T-helper 2 cell treated with Interferon-gamma antibody and Interleukin-4, amounts not matched to agents 100 ng/mL and 5 ng/mL, for 36 hours (primary cell): Measurements from ENCODE around the gene SPSB4. TPM values are rescaled to one million over a fixed set of nuclear protein-coding genes. Genes with fewer than 3 reads are reported as not detected.

Source experiments
- intact Hi-C: fragments of 100-400 bp; cut with micrococcal nuclease; formaldehyde crosslinking; loops from one replicate; pipeline ENCODE4 v1.15.1; 2023
- total RNA-seq: library from RNA; stranded (reverse); gene quantifications from 2 replicates; pipeline ENCODE4 v1.2.3, GENCODE V29; 2022

Gene SPSB4
- total RNA-seq, 1 donor from 2014 or later: not detected

DNA sequence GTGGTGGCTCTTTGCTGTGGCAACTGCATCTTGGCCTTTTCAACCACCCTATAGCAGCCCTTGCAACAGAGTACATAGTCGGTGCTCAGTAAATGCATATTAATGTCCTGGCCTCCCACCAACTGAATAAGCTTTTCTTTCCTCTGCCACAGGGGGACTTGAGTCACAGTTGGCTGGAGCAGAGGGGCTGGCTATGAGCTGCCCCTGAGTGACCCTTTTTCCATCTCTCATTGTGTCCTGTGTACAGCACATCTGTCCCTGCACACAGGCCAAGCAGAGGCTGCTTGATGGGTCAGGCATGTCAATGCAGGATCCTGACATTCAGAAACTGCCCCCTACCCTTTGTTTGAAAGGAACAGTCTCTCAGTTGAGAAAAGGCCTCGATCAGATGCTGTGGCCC is 22.4 kb downstream of the SPSB4 start:
- intact Hi-C loops: no loop called here

DNA sequence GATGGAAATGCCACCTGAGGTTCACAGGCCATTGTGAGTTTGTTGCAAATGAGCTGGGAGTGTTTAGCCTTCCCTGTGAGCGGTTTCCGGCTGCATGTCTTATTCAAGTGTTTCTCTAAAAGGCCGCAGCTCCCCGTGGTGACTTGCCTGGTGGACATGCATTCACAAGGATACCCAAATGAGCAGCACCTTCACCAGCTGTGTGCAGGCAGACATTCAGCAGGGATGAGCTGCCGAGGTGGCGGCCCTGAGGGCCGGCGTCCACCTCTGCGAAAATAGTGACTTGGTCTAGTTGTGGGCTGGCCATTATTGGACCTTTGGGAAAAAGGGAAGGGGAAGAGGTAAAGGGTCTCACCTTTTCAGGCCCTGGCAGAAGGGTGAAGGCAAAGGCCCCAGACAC is 23.4 kb downstream of the SPSB4 start:
- intact Hi-C loops: no loop called here

DNA sequence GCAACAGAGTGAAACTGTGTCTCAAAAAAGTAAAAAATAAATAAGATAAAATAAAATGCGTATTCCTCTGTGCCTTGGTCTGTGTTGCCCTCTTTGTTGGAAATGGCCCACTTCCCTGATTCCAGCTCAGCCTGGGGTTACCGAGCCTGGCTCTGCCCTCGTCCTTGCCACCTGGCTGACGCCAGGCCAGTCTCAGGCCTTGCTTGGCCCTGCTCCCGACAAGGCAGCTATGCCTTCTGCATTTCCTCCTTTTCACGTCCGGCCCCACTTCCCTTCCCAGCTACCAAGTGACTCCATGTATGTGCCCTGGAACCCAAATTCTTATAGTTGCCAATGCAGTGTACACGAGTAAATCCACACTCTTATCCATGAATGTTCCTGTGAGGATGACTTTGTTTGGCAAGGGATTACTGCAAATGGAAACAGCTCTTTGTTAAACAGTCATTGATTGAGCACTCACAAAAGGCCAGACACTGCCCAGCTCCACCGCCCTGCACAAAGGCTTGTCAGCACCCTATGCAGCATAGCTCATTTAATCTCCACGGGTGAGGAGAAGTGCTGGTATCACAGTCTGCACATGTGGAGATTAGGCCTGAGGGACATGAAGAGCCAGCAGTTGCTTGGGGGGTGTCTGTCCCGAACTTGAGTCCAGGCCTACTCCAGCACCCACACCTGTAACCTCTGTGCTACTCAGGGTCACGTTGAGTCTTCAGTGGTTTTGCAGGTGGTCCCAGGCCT is 25.1 kb downstream of the SPSB4 start:
- intact Hi-C loops: no loop called here

DNA sequence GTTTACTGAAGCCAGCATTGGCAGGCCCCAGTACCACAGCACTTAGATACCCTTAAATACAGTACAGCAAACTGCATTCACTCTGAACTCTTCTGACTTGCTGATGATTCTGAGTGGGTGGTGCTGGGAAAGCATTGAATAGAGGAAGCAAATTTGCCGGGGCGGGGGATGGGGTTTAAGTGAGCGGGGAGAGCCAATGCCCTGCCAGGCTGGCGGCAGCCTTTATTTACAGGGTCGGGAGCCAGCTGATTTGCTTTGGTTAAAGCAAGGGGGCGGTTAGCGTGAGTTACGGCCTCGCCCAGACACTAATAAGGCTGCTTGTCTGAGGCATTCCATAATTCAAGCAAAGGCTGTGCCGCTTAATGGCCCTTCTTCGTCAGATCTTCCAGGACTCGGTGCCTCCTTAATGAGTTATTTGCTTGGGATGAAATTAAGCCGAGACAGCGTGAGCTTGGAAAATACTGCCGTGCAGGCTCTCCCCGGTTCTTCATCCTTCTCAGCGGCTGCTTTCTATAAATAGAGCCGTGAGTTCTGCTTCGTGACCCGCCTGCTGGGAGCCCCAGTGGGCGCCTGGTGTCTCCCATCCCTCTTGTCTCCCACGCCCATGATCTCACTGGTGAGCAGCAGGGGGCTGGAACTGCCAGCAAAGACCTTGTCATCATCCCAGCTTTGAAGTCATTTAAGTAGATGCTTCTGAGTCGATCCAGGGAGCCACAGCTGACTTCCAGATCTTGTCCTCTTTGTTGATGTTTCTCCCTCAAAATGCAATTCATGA is 25.8 kb downstream of the SPSB4 start:
- intact Hi-C loops: no loop called here

DNA sequence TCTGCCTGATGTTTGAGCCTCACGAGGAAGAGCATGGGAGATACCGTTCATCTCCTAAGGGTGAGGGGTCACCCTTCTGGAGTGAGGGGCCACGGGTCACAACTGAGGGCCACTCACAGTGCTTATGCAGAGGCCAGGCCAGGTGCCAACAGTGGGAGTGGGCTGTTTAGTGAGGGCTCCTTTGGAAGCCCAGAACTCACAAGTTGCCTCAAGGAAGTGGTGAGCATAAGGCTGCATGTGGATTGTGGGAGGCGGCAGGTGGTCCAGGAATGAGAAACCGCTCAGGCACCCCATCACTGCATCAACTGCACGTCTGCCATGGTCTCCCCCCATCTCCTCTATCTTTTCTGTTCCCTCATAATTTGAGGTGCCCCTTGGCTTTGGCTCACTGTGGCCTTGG is 26.5 kb downstream of the SPSB4 start:
- intact Hi-C loops: no loop called here

DNA sequence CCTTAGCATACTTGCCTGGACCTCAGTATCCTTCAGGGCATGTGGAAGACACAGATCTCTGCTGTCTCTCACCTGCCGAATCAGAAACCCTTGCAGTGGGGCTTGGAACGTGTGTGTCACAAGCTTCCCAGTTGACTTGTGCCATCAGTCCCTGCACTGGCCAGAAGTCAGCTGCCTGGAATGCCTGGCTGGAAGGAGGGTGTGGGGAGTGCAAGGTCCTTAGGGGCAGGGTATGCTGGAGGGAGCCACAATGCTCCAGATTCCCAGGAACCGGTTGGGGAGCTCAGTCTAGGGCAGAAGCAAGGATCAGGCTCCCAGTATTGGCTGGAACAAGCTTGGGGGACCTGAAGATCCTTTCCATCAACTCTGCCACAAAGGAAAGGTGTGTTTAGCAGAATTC is 27.1 kb downstream of the SPSB4 start:
- intact Hi-C loops: no loop called here

DNA sequence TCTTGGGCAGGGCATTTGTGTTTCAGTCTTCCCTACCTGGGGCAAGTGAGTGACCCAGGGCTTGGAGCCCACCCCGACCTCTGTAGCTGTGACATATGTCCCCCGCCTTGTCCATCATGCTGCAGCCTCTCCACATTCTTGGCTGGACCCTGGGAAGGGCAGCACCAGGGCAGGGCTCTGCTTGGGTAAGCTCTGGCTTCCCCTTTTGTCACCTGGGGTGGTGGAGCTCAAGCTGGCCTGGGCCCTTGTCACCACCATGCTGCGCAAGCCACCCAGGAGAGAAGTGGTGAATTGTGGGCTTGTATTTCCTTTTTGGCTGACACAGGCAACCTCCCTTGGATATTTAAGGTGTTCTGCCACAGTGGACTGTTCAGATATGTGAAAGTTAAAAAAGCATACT is 29.3 kb downstream of the SPSB4 start:
- intact Hi-C loops: no loop called here

DNA sequence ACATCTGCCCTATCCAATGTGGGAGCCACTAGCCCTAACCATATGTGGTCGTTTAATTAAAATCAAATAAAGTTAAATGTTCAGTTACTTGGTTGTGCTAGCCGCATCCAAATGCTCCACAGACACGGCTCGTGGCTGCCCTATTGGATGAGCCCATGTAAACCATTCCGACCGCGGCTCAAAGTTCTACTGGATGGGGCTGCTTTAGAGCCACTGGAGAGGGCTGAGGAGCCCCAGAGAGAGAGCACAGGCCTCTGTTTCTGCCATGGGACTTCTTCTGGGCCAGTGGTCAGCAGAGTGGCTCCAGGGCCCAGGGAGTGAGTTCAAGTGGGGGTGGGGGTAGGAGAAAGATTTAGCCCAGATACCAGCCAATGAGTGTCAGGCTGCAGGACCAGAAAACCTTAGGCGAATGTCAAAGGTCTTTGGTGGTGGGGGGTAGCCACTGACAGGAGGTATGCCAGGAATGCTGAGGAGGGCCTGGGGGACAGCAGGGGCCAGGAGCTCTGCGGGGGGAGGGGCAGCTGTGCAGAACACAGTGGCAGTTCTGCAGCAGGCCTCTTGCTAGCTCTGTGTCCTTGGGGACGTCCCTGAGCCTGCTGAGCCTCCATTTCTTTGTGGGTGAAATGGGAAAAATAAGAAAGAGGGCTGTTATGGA is 30.1 kb downstream of the SPSB4 start:
- intact Hi-C loops: no loop called here

DNA sequence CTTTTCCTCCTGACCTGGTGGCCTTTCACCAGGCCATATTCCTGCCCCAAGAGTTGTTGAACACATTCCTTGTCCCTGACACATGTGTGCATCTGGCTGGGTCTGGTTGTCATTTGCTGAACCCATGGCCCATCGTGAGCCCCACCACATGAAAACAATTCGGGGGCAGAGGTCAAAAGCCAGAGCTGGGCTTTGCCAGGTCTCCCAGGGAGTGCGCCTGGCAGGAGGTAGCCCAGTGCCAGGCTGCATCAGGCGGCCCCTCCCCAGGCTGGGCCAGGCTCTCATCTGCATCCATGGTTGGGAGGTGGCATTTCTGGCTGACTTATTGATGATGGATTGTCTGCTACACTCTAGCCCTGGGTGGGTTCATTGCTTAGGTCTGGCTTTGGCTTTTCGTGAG is 30.9 kb downstream of the SPSB4 start:
- intact Hi-C loops: no loop called here

DNA sequence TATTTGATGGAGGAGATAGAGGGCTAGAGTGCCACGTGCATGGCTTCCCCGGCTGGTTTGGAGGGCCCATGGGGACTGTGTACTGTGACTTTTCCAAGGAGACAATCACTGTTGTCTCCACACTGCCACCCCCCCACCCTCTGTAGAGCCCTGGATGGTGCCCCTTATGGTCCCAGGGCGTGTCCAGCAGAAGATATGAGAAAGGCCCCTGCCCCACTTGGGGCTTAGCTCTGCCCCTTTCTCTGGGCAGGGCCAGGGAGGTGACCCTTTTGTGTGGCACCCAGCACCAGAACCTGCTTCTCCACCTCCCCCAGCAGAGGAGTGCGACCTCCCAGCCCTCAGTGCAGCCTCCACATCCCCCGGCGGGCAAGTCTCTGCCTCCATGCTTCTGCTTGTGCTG is 32.1 kb downstream of the SPSB4 start:
- intact Hi-C loops: no loop called here

DNA sequence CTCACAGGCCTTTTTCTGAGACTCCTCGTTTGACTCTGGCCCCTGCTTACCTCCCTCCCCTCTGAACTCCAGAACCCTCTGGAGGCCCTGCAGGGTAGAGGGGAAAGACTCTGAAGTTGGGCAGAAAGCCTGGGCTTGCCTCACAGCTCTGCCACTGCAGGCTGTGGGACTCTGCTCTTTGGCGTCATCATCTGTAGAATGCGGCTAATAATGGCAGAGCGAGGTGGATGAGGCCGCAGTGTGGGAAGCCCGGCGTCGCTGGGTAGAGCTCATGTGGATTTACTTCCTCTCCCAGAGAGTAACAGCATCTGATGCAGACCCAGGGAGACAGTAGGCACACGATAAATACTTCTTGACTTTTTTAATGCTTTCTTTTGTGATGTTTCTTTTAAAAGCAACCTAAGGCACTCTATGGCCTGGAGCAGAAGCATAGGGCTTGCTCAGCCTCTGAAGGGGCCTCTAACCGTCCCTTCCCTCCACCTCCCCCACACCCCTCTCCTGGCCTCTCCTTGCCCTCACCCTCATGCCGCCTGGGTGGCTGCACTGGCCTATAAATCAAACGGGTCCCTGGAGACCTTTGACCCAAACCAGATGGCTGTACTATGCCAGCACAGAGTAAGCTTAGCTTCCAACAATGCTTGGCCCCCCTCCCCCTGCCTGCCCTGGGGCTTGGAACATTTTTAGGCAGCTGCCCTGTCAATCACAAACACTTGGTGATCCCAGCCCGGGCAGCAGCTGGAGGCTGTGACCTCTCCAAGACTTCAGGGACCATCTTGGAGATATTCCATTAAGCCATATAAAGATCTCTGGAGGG is 32.9 kb downstream of the SPSB4 start:
- intact Hi-C loops: no loop called here

DNA sequence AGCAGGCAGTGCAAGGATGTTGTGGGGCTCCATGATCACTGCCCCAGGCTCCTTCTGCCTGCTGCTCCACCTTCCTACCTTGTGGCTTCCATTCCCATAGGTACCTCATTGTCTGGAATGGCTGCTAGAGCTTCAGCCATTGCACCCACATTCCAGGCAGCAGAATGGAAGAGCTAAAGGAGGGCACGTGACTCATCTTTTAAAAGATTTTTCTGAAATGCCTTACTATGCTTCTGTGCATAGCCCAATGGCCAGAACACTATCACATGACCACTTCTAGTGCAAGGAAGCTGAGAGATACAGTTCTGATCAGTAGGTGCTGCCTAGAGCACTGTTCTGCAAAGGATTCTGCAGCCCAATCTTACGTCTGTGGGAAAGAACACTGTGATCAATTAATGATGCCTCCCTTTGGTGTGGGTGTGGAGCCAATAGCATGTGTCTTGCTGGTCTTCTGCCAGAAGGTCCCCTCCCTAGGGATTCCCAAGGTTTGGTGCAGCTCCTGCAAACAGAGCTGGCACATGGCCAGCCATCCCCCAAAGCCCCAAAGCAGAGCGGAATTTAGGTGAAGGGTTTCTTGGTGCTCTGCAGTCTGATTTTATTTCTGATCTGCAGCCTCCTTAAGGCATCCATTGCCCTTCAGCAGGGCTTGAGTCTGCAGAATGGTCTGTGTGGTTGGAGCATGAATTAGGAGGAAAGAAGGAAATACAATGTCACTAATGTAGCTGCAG is 34.4 kb downstream of the SPSB4 start:
- intact Hi-C loops: no loop called here

DNA sequence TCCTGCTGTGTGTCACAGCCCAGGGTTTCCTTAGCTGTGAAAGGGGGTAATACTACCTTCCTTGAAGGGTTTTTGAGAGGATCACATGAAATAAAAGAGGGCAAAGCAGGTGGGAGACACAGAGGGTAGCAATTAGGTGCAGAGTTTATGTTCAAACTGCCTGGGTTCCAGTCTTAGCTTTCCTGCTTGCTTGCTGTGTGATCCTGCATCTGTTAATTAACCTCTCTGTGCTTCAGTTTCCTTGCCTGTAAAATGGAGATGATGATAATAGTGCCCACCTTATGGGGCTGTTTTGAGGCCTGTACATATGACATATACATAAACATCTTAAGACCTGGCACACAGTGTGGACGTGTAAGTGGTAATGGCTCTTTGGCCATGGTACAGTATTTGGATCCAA is 35.0 kb downstream of the SPSB4 start:
- intact Hi-C loops: no loop called here

DNA sequence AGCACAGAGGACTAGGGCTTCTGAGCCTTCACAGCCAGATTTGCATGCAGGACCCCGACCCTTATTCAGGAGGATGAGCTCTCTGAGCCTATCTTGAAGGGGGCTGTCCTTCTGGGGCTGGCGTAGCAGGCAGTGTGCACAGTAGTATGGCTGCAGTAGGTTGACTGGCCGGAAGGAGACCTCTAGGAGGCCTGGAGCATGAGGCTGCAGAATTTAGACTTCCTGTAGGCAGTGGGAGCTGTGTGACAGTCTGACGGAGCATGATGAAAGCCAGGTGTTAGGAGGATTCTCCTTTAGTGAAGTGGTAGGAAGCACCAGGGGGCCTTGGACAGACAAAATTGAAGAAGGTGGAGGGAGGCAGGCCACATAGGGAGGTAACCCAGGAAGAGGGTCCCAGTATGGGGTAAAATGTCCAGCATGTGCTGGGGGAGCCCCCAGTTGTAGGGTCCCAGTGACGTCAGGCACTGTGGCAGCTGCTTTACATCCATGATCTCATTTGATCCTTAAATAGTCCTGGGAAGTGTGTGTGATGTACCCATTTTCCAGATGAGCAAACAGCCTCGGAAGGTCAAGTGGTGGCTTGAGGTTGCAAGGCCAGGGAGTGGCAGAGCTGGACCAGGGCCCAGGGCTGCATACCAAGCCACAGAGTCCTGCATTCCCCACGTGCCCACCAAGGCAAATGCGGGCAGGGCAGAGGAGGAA is 36.1 kb downstream of the SPSB4 start:
- intact Hi-C loops: no loop called here

DNA sequence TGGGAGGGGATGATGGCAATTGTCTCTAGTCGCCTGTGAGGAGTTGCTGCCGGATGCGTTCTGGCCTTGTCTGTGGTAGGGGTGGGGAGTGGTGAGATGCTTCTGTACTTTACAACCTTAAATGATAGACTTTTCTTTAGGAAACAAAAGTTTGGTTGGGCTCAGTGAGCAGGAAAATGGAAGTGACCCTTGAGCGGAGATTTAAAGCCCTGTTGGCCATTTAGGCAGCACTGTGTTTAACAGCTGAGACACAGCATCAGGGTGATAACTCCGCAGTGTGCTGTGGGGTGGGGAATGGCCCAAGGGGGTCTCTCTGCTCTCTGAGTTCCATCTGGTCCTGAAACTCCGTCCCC is 36.6 kb downstream of the SPSB4 start:
- intact Hi-C loops: no loop called here

DNA sequence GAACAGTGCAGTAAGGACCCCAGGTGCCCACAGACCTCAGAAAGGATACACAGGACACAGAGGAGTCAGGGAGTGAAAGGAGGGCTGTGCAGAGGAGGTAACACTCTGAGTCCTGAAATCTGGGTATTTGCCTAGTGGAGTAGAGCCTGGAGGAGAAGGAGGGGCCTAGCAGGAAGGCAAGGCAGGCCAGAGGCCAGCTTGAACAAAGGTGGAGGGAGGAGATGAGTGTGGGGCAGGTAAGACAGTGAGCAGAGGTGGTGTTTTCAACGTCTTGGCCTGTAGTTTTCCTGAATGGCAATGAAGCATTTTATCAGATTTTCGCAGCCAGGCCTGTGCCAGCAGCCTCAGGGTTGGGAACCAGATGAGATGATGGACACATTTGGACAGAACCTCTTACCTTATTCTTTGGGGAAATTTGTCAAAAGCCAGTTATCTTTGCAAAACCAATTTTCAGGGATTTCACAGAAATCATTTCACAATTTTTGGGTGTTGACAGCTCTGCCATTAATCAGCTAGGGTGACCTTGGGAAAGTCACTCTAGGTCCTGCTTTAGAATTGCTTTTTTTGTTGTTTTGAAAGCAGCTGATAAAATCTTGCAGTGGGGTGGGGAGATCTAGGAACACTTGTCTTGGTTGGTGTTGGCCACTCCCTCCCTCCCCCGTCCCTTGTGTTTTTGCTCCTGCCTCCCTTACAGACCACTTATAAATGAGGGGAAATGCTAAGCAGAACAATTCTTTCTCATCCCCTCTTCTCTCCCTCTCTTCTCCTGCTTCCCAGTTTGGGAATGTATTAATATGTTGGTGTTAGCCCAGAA is 38.4 kb downstream of the SPSB4 start:
- intact Hi-C loops: no loop called here

DNA sequence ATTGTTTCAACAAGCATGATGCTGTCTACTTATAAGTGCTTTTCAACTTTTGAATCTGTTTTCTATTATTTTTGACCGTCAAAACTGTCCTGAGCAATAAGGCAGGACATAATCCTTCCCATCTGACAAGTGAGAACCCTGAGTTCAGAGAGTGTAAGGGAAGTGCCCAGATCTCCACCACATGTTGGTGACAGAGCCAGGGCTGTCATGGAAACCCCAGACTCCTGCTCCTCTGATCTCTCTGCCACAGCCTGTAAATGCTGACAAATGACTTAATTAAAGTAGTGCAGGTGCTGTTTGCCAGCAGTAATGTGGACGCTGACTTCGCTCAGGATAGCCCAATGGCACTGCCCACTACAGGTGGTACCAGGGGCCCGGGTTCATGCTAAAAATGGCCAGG is 40.3 kb downstream of the SPSB4 start:
- intact Hi-C loops: no loop called here

DNA sequence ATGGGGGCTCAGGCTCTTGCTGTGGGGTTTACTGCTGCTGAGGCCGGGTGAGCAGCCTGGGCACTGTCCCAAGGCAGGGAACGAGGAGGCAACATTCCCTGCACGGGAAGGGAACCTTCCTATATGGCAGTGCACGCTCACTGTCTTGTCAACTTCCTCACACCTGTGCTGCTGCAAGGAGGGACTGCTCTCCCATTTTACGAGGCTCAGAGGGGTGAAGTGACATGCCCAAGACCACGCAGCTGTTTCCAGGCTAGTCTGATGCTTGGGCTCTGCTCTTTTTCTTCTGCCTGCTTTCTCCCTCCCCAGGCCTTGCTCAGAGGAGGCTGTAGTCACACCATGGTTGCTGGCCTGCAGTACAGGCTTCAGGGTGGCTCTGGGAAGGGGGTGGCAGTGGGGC is 41.5 kb downstream of the SPSB4 start:
- intact Hi-C loops: no loop called here

DNA sequence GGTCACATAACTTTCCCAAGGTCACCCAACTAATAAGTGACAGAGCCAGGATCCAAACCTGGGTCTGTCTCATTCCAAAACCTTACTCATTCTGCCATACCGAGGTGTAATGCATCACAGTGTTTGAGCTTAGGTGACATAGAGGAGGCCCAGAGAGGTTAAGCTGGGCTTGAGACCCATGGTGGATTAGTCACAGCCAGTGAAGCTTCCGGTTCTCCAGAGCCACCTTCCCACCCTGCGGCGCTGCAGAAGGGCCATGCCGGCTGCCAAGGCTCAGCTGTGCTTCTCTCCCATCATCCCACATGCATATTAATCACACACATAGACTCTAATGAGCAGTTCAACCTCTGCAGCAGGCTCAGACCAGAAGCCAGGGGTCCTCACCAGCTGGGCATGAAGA is 42.2 kb downstream of the SPSB4 start:
- intact Hi-C loops: no loop called here
